Measurements from ENCODE around the gene SERPINA10. TPM values are rescaled to one million over a fixed set of nuclear protein-coding genes. Genes with fewer than 3 reads are reported as not detected.

Gene SERPINA10
- total and polyA plus RNA-seq, 2 of the 13 experiments (the other 11 are each of a cell fraction or from before 2014, with no cell fraction given): 20.1 to 20.2 TPM

- TF ChIP-seq RXRA (CRISPR knock-in tag; IDR thresholded peaks at IDR 0.05) (no peak), JUNB (CRISPR knock-in tag; IDR thresholded peaks at IDR 0.05; ENCODE audit: borderline replicate concordance) (no peak), AGO1 (IDR thresholded peaks at IDR 0.05; ENCODE audit: low read depth, low read length, poor library complexity, severe bottlenecking) (no peak), ZNF121 (CRISPR knock-in tag; IDR thresholded peaks at IDR 0.05) (no peak), BCL6 (CRISPR knock-in tag; IDR thresholded peaks at IDR 0.05) (no peak), U2AF1 (optimal IDR thresholded peaks at IDR 0.05; ENCODE audit: low read depth, low read length) (no peak), POGZ (CRISPR knock-in tag; IDR thresholded peaks at IDR 0.05) (peak; percentile 83), E2F1 (CRISPR knock-in tag; IDR thresholded peaks at IDR 0.05) (no peak), HCFC1 (IDR thresholded peaks at IDR 0.05; ENCODE audit: low read depth, low read length) (no peak), HMG20A (CRISPR knock-in tag; IDR thresholded peaks at IDR 0.05; ENCODE audit: borderline replicate concordance) (no peak; the same call in 1 of the 2 replicates), RARA (CRISPR knock-in tag; IDR thresholded peaks at IDR 0.05) (0 out of 2 replicates have a peak, but pooled peaks have one; percentile 38), ZNF274 (CRISPR knock-in tag; IDR thresholded peaks at IDR 0.05) (no peak), ZNF737 (CRISPR knock-in tag; IDR thresholded peaks at IDR 0.05; ENCODE audit: borderline replicate concordance) (no peak), CTCF (CRISPR knock-in tag; IDR thresholded peaks at IDR 0.05) (peak; percentile 40; the same call in 1 of the 2 replicates), ZNF749 (CRISPR knock-in tag; IDR thresholded peaks at IDR 0.05; ENCODE audit: borderline replicate concordance) (no peak), FOXA1 (IDR thresholded peaks at IDR 0.05) (no peak), FOXA1 (CRISPR knock-in tag; IDR thresholded peaks at IDR 0.05) (peak; percentile 74), DNMT1 (CRISPR knock-in tag; IDR thresholded peaks at IDR 0.05) (no peak), NCOA2 (CRISPR knock-in tag; IDR thresholded peaks at IDR 0.05) (peak; percentile 52; the same call in 1 of the 2 replicates), TP53 (CRISPR knock-in tag; conservative IDR thresholded peaks at IDR 0.05) (no peak), MEIS1 (CRISPR knock-in tag; IDR thresholded peaks at IDR 0.05; ENCODE audit: borderline replicate concordance) (no peak), ZNF614 (CRISPR knock-in tag; IDR thresholded peaks at IDR 0.05; ENCODE audit: borderline replicate concordance) (no peak), ZNF839 (CRISPR knock-in tag; IDR thresholded peaks at IDR 0.05; ENCODE audit: borderline replicate concordance) (no peak), RBM39 (IDR thresholded peaks at IDR 0.05; ENCODE audit: low read depth, low read length, poor library complexity, severe bottlenecking) (no peak), ZNF205 (CRISPR knock-in tag; IDR thresholded peaks at IDR 0.05) (no peak)
- TF ChIP-seq, protein P1, sequence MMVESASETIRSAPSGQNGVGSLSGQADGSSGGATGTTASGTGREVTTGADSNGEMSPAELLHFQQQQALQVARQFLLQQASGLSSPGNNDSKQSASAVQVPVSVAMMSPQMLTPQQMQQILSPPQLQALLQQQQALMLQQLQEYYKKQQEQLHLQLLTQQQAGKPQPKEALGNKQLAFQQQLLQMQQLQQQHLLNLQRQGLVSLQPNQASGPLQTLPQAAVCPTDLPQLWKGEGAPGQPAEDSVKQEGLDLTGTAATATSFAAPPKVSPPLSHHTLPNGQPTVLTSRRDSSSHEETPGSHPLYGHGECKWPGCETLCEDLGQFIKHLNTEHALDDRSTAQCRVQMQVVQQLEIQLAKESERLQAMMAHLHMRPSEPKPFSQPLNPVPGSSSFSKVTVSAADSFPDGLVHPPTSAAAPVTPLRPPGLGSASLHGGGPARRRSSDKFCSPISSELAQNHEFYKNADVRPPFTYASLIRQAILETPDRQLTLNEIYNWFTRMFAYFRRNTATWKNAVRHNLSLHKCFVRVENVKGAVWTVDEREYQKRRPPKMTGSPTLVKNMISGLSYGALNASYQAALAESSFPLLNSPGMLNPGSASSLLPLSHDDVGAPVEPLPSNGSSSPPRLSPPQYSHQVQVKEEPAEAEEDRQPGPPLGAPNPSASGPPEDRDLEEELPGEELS (CRISPR knock-in tag; IDR thresholded peaks at IDR 0.05): peak; percentile 80
- TF ChIP-seq, protein P2, sequence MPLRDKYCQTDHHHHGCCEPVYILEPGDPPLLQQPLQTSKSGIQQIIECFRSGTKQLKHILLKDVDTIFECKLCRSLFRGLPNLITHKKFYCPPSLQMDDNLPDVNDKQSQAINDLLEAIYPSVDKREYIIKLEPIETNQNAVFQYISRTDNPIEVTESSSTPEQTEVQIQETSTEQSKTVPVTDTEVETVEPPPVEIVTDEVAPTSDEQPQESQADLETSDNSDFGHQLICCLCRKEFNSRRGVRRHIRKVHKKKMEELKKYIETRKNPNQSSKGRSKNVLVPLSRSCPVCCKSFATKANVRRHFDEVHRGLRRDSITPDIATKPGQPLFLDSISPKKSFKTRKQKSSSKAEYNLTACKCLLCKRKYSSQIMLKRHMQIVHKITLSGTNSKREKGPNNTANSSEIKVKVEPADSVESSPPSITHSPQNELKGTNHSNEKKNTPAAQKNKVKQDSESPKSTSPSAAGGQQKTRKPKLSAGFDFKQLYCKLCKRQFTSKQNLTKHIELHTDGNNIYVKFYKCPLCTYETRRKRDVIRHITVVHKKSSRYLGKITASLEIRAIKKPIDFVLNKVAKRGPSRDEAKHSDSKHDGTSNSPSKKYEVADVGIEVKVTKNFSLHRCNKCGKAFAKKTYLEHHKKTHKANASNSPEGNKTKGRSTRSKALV (CRISPR knock-in tag; IDR thresholded peaks at IDR 0.05): no peak
Observed at GRCh38 chr14:94320243-94320642, 27.2 kb upstream of the SERPINA10 start (continued).

Data from HepG2 (cell line).